ENCODE measurements around the gene PRKD2. TPM values are rescaled to one million over a fixed set of nuclear protein-coding genes. Genes with fewer than 3 reads are reported as not detected.

The PRKD2 gene
- total and polyA plus RNA-seq, 8 donors: 7.0 to 50.6 (median 26.3) TPM

DNA sequence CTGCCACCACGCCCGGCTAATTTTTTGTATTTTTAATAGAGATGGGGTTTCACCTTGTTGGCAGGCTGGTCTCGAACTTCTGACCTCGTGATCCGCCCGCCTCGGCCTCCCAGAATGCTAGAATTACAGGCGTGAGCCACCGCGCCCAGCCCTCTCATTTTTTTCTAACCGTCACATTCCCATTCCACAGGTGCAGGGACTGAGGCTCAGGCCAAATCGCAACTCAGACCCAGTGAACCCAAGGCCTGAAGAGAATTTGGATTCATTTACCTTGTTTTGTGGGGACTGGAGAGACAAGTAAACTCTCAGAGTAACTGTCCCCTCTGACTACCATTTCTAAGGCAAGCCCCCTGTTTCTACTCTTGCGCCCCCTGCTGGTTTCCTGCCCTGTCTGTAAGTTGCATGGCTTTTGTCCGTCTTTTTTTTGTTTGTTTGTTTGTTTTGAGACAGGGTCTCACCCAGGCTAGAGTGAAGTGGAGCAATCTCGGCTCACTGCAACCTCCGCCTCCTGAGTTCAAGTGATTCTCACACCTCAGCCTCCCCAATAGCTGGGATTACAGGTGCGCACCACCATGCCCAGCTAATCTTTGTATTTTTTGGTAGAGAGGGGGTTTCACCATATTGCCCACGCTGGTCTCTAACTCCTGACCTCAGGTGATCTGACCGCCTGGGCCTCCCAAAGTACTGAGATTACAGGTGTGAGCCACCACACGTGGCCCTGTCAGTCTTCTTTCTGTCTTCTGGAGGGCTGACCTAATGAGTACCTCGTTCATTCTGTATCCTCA, 31.6 kb upstream of the PRKD2 start:
- TF ChIP-seq POLR2AphosphoS5 (IDR thresholded peaks at IDR 0.05) (no peak), POLR2A (IDR thresholded peaks at IDR 0.05) (no peak)
- TF ChIP-seq, protein P1, sequence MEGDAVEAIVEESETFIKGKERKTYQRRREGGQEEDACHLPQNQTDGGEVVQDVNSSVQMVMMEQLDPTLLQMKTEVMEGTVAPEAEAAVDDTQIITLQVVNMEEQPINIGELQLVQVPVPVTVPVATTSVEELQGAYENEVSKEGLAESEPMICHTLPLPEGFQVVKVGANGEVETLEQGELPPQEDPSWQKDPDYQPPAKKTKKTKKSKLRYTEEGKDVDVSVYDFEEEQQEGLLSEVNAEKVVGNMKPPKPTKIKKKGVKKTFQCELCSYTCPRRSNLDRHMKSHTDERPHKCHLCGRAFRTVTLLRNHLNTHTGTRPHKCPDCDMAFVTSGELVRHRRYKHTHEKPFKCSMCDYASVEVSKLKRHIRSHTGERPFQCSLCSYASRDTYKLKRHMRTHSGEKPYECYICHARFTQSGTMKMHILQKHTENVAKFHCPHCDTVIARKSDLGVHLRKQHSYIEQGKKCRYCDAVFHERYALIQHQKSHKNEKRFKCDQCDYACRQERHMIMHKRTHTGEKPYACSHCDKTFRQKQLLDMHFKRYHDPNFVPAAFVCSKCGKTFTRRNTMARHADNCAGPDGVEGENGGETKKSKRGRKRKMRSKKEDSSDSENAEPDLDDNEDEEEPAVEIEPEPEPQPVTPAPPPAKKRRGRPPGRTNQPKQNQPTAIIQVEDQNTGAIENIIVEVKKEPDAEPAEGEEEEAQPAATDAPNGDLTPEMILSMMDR (IDR thresholded peaks at IDR 0.05): peak in 5 of 7 experiments; percentile 40 to 64 (median 53)
- Histone ChIP-seq H3K36me3 (peaks cover 4 to 42% (median 29%) of the 10 kb centered on the region in 4 donors), H3K4me1 (peaks cover 21 to 47% (median 33%) of the 10 kb centered on the region in 4 donors), H3K9me3 (no peaks in the 10 kb centered on the region), H3K27me3 (no peaks in the 10 kb centered on the region), H3K4me3 (no peak overlapping the region), H3K27ac (no peak overlapping the region)
- peak; percentile 69 to 76 for DNase-seq
- 81 to 87% (median 84%) methylated on average over 21 of the region's 21 CpGs for WGBS, 5 donors
- intact Hi-C loops (cut with DNase I; ENCODE audit: low total_unique reads): no loop called here

DNA sequence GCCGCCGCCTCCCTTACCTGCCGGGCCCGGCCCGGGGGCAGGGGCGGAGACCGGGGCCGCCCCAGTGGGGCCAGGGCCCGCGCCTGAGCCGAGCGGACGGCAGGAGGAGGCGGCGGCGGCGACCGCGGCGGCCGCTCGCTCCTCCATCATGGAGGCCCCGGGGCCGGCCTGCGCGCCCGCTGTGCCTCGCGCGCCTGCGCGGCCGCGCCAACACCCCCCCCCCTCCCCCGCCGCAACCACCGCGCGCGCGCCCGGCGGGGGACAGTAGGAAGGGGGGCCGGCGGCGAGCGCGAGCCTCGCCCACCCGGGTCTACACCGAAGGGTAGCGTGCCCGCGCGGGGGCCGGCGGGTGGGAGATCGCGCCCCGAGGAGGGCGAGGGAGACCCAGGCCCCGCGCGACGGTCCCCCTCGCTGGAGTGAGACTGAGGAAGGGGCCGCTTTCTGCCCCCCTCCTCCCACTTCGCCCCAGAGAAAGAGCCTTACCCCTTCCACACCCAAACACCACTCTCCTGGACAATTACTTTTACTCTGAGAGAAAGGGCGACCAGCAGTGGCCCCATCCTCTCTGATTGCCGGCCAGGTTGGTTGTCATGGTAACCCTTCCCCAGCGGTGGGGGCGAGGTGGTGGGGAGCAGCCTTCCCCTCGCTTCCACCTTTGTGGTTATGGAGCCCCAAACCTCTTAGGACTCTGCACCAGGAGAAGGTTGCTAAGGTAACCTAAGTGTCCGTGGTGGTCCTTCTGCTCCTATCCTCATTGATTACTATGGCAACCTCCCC, 29.6 kb upstream of the PRKD2 start, which contains the start of gene STRN4:
Gene STRN4 (minus strand): TSS at position 170 of the 777 bp plus-strand sequence. CDS start 20 bp downstream, at position 150.
- Histone ChIP-seq H3K27ac (peak within 1 kb of the TSS; percentile 87 to 95 (median 89)), H3K9me3 (no peaks in the 10 kb centered on the region), H3K4me3 (peak within 1 kb of the TSS; percentile 95 to 99 (median 98)), H3K27me3 (no peaks in the 10 kb centered on the region), H3K4me1 (peaks cover 30 to 67% (median 49%) of the 10 kb centered on the region in 4 donors), H3K36me3 (peaks cover 4 to 39% (median 23%) of the 10 kb centered on the region in 4 donors)
- peak; percentile 67 to 84 for DNase-seq
- TF ChIP-seq EP300 (IDR thresholded peaks at IDR 0.05): no peak
- TF ChIP-seq POLR2A (IDR thresholded peaks at IDR 0.05): no peak
- TF ChIP-seq POLR2AphosphoS5 (IDR thresholded peaks at IDR 0.05): no peak
- TF ChIP-seq, protein P1 (IDR thresholded peaks at IDR 0.05): no peak
- intact Hi-C loops (cut with DNase I; ENCODE audit: low total_unique reads): no loop called here
- WGBS, 5 donors: 0 to 8% (median 1%) methylated on average over 7 to 65 of the region's 74 CpGs

DNA sequence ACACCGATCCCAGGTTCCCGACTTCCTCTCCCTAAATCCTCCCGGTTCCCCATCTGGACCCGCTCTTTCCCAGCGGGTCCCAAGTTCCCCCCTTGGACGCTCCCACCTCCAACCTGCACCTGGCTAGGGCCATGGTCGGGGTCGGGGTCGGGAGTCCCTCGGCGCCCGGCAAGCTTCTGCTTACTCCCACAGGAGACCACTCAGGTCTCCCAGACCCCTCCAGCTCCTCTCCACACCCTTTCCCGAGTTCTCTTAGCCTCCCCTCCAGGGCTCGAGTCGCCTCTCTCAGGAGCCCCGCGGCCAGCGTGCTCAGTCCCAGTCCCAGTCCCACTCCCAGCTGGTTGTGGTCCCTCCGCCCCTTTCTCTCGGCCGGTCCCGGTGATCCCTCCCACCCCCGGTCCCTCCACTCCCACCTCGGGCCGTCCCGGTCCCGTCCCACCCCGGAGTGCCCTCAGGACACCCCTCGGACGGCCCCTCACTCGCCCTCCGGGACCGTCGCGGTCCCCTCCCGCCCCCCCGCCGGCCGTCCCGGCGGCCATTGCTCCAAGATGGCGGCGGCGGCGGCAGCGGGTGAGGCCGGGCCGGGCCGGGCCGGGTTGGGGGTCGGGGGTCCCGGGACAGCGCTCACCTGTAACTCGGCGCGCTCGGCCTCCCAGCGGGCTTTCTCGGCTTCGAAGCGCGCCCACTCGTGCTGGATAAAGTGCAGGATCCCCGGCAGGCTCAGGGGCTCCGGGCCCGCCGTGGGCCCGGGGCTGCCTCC, 28.8 kb upstream of the PRKD2 start, which contains the start of gene FKRP:
Gene FKRP (plus strand): TSS at position 537 of the 760 bp plus-strand sequence. CDS start 9,394 bp downstream, outside the sequence.
- no peaks in the 10 kb centered on the region for H3K9me3 ChIP-seq
- WGBS, 5 donors: 0 to 3% (median 1%) methylated on average over 25 to 67 of the region's 68 CpGs
- H3K27me3 ChIP-seq: no peaks in the 10 kb centered on the region
- DNase-seq: peak; percentile 32 to 66
- H3K27ac ChIP-seq: peak within 1 kb of the TSS; percentile 87 to 95 (median 89)
- H3K4me3 ChIP-seq: peak within 1 kb of the TSS; percentile 95 to 99 (median 98)
- peaks cover 3 to 40% (median 20%) of the 10 kb centered on the region in 4 donors for H3K36me3 ChIP-seq
- intact Hi-C loops (cut with DNase I; ENCODE audit: low total_unique reads): no loop called here
- peaks cover 38 to 74% (median 56%) of the 10 kb centered on the region in 4 donors for H3K4me1 ChIP-seq
- TF ChIP-seq, protein P1 (IDR thresholded peaks at IDR 0.05): no peak
- TF ChIP-seq POLR2A (IDR thresholded peaks at IDR 0.05) (no peak), EP300 (IDR thresholded peaks at IDR 0.05) (no peak), POLR2AphosphoS5 (IDR thresholded peaks at IDR 0.05) (no peak)
